ENCODE data around the gene XRCC1.

DNA sequence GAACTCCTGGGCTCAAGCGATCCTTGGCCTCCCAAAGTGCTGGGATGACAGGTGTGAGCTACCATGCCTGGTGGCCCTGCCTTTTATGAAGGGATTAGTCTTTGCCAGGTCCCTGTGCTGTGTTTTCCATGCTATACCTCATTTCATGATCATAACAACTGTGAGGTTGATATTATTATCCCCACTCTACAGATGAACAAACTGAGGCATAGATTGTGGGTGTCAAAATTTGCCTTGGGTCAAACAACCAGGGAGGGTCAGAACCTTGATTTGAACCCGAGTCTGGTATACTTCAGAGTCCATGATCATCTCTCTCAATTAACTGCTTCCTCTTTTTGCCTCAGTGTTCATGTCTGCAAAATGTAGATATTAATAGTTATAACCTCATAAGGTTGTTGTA, 7.2 kb upstream of the XRCC1 start:
- TF ChIP-seq POLR2AphosphoS5 (IDR thresholded peaks at IDR 0.05; ENCODE audit: low read length) = no peak
- no peak for TF ChIP-seq TAF1 (IDR thresholded peaks at IDR 0.05; ENCODE audit: borderline replicate concordance, low read depth, low read length)
- no peak for TF ChIP-seq HDAC2 (IDR thresholded peaks at IDR 0.05)
- TF ChIP-seq CREB1 (IDR thresholded peaks at IDR 0.05; ENCODE audit: low read depth) = no peak
- TF ChIP-seq, protein P1, sequence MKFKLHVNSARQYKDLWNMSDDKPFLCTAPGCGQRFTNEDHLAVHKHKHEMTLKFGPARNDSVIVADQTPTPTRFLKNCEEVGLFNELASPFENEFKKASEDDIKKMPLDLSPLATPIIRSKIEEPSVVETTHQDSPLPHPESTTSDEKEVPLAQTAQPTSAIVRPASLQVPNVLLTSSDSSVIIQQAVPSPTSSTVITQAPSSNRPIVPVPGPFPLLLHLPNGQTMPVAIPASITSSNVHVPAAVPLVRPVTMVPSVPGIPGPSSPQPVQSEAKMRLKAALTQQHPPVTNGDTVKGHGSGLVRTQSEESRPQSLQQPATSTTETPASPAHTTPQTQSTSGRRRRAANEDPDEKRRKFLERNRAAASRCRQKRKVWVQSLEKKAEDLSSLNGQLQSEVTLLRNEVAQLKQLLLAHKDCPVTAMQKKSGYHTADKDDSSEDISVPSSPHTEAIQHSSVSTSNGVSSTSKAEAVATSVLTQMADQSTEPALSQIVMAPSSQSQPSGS (IDR thresholded peaks at IDR 0.05; ENCODE audit: low read length) = no peak
- TF ChIP-seq, protein P2, sequence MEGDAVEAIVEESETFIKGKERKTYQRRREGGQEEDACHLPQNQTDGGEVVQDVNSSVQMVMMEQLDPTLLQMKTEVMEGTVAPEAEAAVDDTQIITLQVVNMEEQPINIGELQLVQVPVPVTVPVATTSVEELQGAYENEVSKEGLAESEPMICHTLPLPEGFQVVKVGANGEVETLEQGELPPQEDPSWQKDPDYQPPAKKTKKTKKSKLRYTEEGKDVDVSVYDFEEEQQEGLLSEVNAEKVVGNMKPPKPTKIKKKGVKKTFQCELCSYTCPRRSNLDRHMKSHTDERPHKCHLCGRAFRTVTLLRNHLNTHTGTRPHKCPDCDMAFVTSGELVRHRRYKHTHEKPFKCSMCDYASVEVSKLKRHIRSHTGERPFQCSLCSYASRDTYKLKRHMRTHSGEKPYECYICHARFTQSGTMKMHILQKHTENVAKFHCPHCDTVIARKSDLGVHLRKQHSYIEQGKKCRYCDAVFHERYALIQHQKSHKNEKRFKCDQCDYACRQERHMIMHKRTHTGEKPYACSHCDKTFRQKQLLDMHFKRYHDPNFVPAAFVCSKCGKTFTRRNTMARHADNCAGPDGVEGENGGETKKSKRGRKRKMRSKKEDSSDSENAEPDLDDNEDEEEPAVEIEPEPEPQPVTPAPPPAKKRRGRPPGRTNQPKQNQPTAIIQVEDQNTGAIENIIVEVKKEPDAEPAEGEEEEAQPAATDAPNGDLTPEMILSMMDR (IDR thresholded peaks at IDR 0.05 in 2 of 3, conservative IDR thresholded peaks at IDR 0.05 in 1 of 3; ENCODE audit: control insufficient read depth in 2 of 3, extremely low read depth in 1 of 3, insufficient read depth in 1 of 3, low read depth in 3 of 3, low read length in 3 of 3) = no peak
- TF ChIP-seq, protein P3, sequence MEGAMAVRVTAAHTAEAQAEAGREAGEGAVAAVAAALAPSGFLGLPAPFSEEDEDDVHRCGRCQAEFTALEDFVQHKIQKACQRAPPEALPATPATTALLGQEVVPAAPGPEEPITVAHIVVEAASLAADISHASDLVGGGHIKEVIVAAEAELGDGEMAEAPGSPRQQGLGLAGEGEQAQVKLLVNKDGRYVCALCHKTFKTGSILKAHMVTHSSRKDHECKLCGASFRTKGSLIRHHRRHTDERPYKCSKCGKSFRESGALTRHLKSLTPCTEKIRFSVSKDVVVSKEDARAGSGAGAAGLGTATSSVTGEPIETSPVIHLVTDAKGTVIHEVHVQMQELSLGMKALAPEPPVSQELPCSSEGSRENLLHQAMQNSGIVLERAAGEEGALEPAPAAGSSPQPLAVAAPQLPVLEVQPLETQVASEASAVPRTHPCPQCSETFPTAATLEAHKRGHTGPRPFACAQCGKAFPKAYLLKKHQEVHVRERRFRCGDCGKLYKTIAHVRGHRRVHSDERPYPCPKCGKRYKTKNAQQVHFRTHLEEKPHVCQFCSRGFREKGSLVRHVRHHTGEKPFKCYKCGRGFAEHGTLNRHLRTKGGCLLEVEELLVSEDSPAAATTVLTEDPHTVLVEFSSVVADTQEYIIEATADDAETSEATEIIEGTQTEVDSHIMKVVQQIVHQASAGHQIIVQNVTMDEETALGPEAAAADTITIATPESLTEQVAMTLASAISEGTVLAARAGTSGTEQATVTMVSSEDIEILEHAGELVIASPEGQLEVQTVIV (IDR thresholded peaks at IDR 0.05; ENCODE audit: borderline replicate concordance, partially characterized antibody) = no peak
- TF ChIP-seq SUZ12 (IDR thresholded peaks at IDR 0.05; ENCODE audit: unreplicated experiment) = no peak
- TF ChIP-seq RAD21 (IDR thresholded peaks at IDR 0.05; ENCODE audit: insufficient read depth, low read depth, low read length) = no peak

Measured in GM12878 (cell line).